Fibroblast of lung (primary cell): ENCODE results near the gene CCDC122. TPM values are rescaled to one million over a fixed set of nuclear protein-coding genes. Genes with fewer than 3 reads are reported as not detected.
A peak's percentile ranks its signal among the peaks of the same experiment; 100 is the strongest.

Experiments used
- DNase-seq, 2 donors: peaks; one replicate each; pipeline versions ENCODE4 v3.0.0 to v3.0.0-alpha.2; 2010; ENCODE audit warnings: low read depth in 2 of 2
- H2AFZ ChIP-seq: 2 replicates; pipeline ENCODE4 v1.5.1; 2012; ENCODE audit warnings: low read length, control low read depth, inconsistent platforms
- H3K27ac ChIP-seq: 2 replicates; pipeline ENCODE4 v1.5.1; 2011; ENCODE audit warnings: low read length, control low read depth; ENCODE audit not compliant: insufficient read depth
- H3K27me3 ChIP-seq: 2 replicates; pipeline ENCODE4 v1.5.1; 2011; ENCODE audit warnings: mild to moderate bottlenecking, low read length; ENCODE audit not compliant: control insufficient read depth, insufficient read depth
- H3K36me3 ChIP-seq: 2 replicates; pipeline ENCODE4 v1.5.1; 2011; ENCODE audit warnings: low read length; ENCODE audit not compliant: control insufficient read depth, insufficient read depth
- H3K4me1 ChIP-seq: 2 replicates; pipeline ENCODE4 v1.5.1; 2011; ENCODE audit warnings: low read length; ENCODE audit not compliant: control insufficient read depth, insufficient read depth; ENCODE audit errors: extremely low read depth
- H3K4me2 ChIP-seq: 2 replicates; pipeline ENCODE4 v1.5.1; 2011; ENCODE audit warnings: low read length, control low read depth; ENCODE audit not compliant: insufficient read depth; ENCODE audit errors: extremely low read depth
- H3K4me3 ChIP-seq, 4 experiments: fragments of 200-600 bp in 1 of 4; sonication (generic) in 1 of 4; replicated peaks in 1 of 4; 2 replicates each; pipeline ENCODE4 v1.5.1; 2011 to 2016; ENCODE audit warnings: low read length in 4 of 4, low read depth in 3 of 4, mild to moderate bottlenecking in 3 of 4, control low read depth in 2 of 4, inconsistent platforms in 1 of 4, mixed read lengths in 1 of 4; ENCODE audit not compliant: insufficient read depth in 1 of 4; ENCODE audit errors: control extremely low read depth in 1 of 4
- H3K79me2 ChIP-seq: 2 replicates; pipeline ENCODE4 v1.5.1; 2012; ENCODE audit warnings: mild to moderate bottlenecking, low read length, inconsistent platforms; ENCODE audit not compliant: control insufficient read depth, insufficient read depth
- H3K9ac ChIP-seq: 2 replicates; pipeline ENCODE4 v1.5.1; 2011; ENCODE audit warnings: mild to moderate bottlenecking, low read length, control low read depth; ENCODE audit not compliant: insufficient read depth
- H3K9me3 ChIP-seq: 2 replicates; pipeline ENCODE4 v1.5.1; 2012; ENCODE audit warnings: low read depth, low read length; ENCODE audit not compliant: control insufficient read depth, insufficient read depth
- H4K20me1 ChIP-seq: 2 replicates; pipeline ENCODE4 v1.5.1; 2011; ENCODE audit warnings: low read length; ENCODE audit not compliant: control insufficient read depth, insufficient read depth; ENCODE audit errors: extremely low read depth
- CTCF ChIP-seq, 2 donors: IDR thresholded peaks in 1 of 2; conservative IDR thresholded peaks in 1 of 2; 1 replicate in 1 of 2; 2 replicates in 1 of 2; pipeline ENCODE4 v1.5.1; 2011 to 2012; ENCODE audit warnings: low read length in 2 of 2, control low read depth in 1 of 2, inconsistent platforms in 1 of 2, low read depth in 1 of 2, mild to moderate bottlenecking in 1 of 2
- EZH2 ChIP-seq: IDR thresholded peaks from 2 replicates; pipeline ENCODE4 v1.5.1; 2012; ENCODE audit warnings: low read length, control low read depth, mild to moderate bottlenecking; ENCODE audit errors: missing control alignments
- polyA plus RNA-seq, 2 donors: library from polyadenylated mRNA; depleted of rRNA in 1 of 2; stranded (reverse) in 1 of 2; unstranded in 1 of 2; fragments of >200 nt; gene quantifications; 2 replicates each; pipeline ENCODE4 v1.2.1, GENCODE V29; 2011 to 2012; ENCODE audit warnings: missing spikeins in 1 of 2
- total RNA-seq: library from RNA; depleted of rRNA; stranded (reverse); fragments of >200 nt; gene quantifications from 2 replicates; pipeline ENCODE4 v1.2.1, GENCODE V29; 2014

CCDC122 gene
- total and polyA plus RNA-seq, 2 donors (not counting 1 experiment from before 2014, with no cell fraction given): 2.0 to 6.8 TPM

- peak within 1 kb of the TSS; percentile 90 for H3K4me2 ChIP-seq
- H3K9me3 ChIP-seq: no peaks in the 10 kb centered on the region
- H4K20me1 ChIP-seq: no peaks in the 10 kb centered on the region
- TF ChIP-seq CTCF (conservative IDR thresholded peaks at IDR 0.05 in 1 of 2, IDR thresholded peaks at IDR 0.05 in 1 of 2; ENCODE audit: low read depth in 1 of 2, low read length in 2 of 2) (no peak), EZH2 (no peak)
- no peak for DNase-seq
- no peaks in the 10 kb centered on the region for H3K4me1 ChIP-seq
- H3K9ac ChIP-seq: peak within 1 kb of the TSS; percentile 99
- peak within 1 kb of the TSS; percentile 59 to 83 (median 64) for H3K4me3 ChIP-seq
- H3K27me3 ChIP-seq: no peaks in the 10 kb centered on the region
- no peaks in the 10 kb centered on the region for H3K79me2 ChIP-seq
- peak within 1 kb of the TSS; percentile 77 for H2AFZ ChIP-seq
- H3K36me3 ChIP-seq: no peaks in the 10 kb centered on the region
- peak within 1 kb of the TSS; percentile 93 for H3K27ac ChIP-seq
Observed at GRCh38 chr13:43879755-43880181, 228 bp upstream of the CCDC122 start, which contains the start of gene LACC1. LACC1 (plus strand) TSS chr13:43879904; CDS start chr13:43880986, 1,082 bp downstream.

GRCh38 chr13:43877766-43878165, 1.8 kb downstream of the CCDC122 start:
- H3K4me2 ChIP-seq: no peak overlapping the region
- no peak for TF ChIP-seq CTCF (conservative IDR thresholded peaks at IDR 0.05 in 1 of 2, IDR thresholded peaks at IDR 0.05 in 1 of 2; ENCODE audit: low read depth in 1 of 2, low read length in 2 of 2)

GRCh38 chr13:43877326-43877725, 2.2 kb downstream of the CCDC122 start:
- TF ChIP-seq EZH2 (no peak), CTCF (conservative IDR thresholded peaks at IDR 0.05 in 1 of 2, IDR thresholded peaks at IDR 0.05 in 1 of 2; ENCODE audit: low read depth in 1 of 2, low read length in 2 of 2) (no peak)
- Histone ChIP-seq H3K4me3 (no peak overlapping the region), H3K9ac (no peak overlapping the region), H4K20me1 (no peaks in the 10 kb centered on the region), H3K36me3 (no peaks in the 10 kb centered on the region), H3K9me3 (no peaks in the 10 kb centered on the region), H2AFZ (no peak overlapping the region), H3K79me2 (no peaks in the 10 kb centered on the region), H3K27me3 (no peaks in the 10 kb centered on the region), H3K27ac (no peak overlapping the region), H3K4me1 (no peaks in the 10 kb centered on the region), H3K4me2 (no peak overlapping the region)
- no peak for DNase-seq

More at GRCh38 chr13:43877766-43878165, 1.8 kb downstream of the CCDC122 start:
- H4K20me1 ChIP-seq: no peaks in the 10 kb centered on the region
- H3K4me1 ChIP-seq: no peaks in the 10 kb centered on the region
- H2AFZ ChIP-seq: no peak overlapping the region
- no peak overlapping the region for H3K4me3 ChIP-seq
- H3K9ac ChIP-seq: no peak overlapping the region
- H3K79me2 ChIP-seq: no peaks in the 10 kb centered on the region
- no peaks in the 10 kb centered on the region for H3K9me3 ChIP-seq
- H3K36me3 ChIP-seq: no peaks in the 10 kb centered on the region
- no peak overlapping the region for H3K27ac ChIP-seq
- no peak for DNase-seq
- H3K27me3 ChIP-seq: no peaks in the 10 kb centered on the region
